ENCODE data around the gene ZIC5.
"Not testable (repeated sequence)": the region's sequence is repeated elsewhere in the genome, so short reads cannot be mapped to it uniquely, and the experiment has no call there.

ZIC5 gene

GRCh38 chr13:99959540-99960230 is 11.9 kb downstream of the ZIC5 start:
- no peak for FAIRE-seq

GRCh38 chr13:99959127-99959539 is 12.4 kb downstream of the ZIC5 start:
- FAIRE-seq: no peak

- no peak for FAIRE-seq
These were observed 13.0 kb downstream of the ZIC5 start for GRCh38 chr13:99958406-99959126.

- FAIRE-seq: no peak
These were observed 14.9 kb downstream of the ZIC5 start for GRCh38 chr13:99956473-99957349.

- no peak for FAIRE-seq
These were observed 15.7 kb downstream of the ZIC5 start for GRCh38 chr13:99955747-99956472.

GRCh38 chr13:99955107-99955746 is 16.3 kb downstream of the ZIC5 start:
- no peak for FAIRE-seq

GRCh38 chr13:99953138-99953755 is 18.3 kb downstream of the ZIC5 start:
- FAIRE-seq: no peak

- FAIRE-seq: not testable (repeated sequence)
These were observed 19.9 kb downstream of the ZIC5 start for GRCh38 chr13:99951666-99952065.

GRCh38 chr13:99949679-99950413 is 21.7 kb downstream of the ZIC5 start:
- FAIRE-seq: no peak

GRCh38 chr13:99948907-99949678 is 22.5 kb downstream of the ZIC5 start:
- no peak for FAIRE-seq

GRCh38 chr13:99948411-99948810 is 23.2 kb downstream of the ZIC5 start:
- no peak for FAIRE-seq

GRCh38 chr13:99947666-99948065 is 23.9 kb downstream of the ZIC5 start:
- no peak for FAIRE-seq

- FAIRE-seq: not testable (repeated sequence)
These were observed 26.1 kb downstream of the ZIC5 start for GRCh38 chr13:99945515-99945914.

- no peak for FAIRE-seq
These were observed 27.0 kb downstream of the ZIC5 start for GRCh38 chr13:99944606-99945005.

GRCh38 chr13:99944102-99944501 is 27.5 kb downstream of the ZIC5 start:
- FAIRE-seq: no peak

GRCh38 chr13:99941911-99942310 is 29.7 kb downstream of the ZIC5 start:
- no peak for FAIRE-seq

GRCh38 chr13:99941086-99941485 is 30.5 kb downstream of the ZIC5 start:
- no peak for FAIRE-seq

- no peak for FAIRE-seq
These were observed 32.9 kb downstream of the ZIC5 start for GRCh38 chr13:99938635-99939034.

- FAIRE-seq: no peak
These were observed 35.8 kb downstream of the ZIC5 start for GRCh38 chr13:99935772-99936171.

GRCh38 chr13:99932912-99933311 is 38.7 kb downstream of the ZIC5 start:
- FAIRE-seq: no peak

Data from A204.1 (cell line).